ENCODE data around the gene HOXD10. TPM values are rescaled to one million over a fixed set of nuclear protein-coding genes. Genes with fewer than 3 reads are reported as not detected.

The HOXD10 gene
- total and polyA plus RNA-seq, 9 of the 15 experiments (the other 6 are each of a cell fraction or from before 2014, with no cell fraction given), result not detected

- TF ChIP-seq MNT (conservative IDR thresholded peaks at IDR 0.05), result no peak
- TF ChIP-seq ESRRA (IDR thresholded peaks at IDR 0.05; ENCODE audit: borderline replicate concordance, low read depth), result no peak
- TF ChIP-seq ZNF347 (CRISPR knock-in tag; IDR thresholded peaks at IDR 0.05; ENCODE audit: low read depth), result no peak
- TF ChIP-seq ZNF512 (tag; IDR thresholded peaks at IDR 0.05), result no peak
- peak; percentile 30; the same call in 1 of the 2 replicates for TF ChIP-seq CXXC5 (CRISPR knock-in tag; IDR thresholded peaks at IDR 0.05)
- TF ChIP-seq IRF1 (CRISPR knock-in tag; IDR thresholded peaks at IDR 0.05; ENCODE audit: borderline replicate concordance), result no peak
- TF ChIP-seq CBFB (CRISPR knock-in tag; IDR thresholded peaks at IDR 0.05), result no peak
- TF ChIP-seq TRIM25 (IDR thresholded peaks at IDR 0.05; ENCODE audit: borderline replicate concordance), result no peak
- TF ChIP-seq REST (IDR thresholded peaks at IDR 0.05; ENCODE audit: borderline replicate concordance), result 0 out of 2 replicates have a peak, but pooled peaks have one; percentile 7
- TF ChIP-seq REST (CRISPR knock-in tag; IDR thresholded peaks at IDR 0.05; ENCODE audit: low read depth), result no peak
- TF ChIP-seq ILF3 (IDR thresholded peaks at IDR 0.05; ENCODE audit: borderline replicate concordance), result no peak
- TF ChIP-seq MXD1 (CRISPR knock-in tag; IDR thresholded peaks at IDR 0.05; ENCODE audit: borderline replicate concordance, poor library complexity, severe bottlenecking), result no peak
- TF ChIP-seq RNF2 (IDR thresholded peaks at IDR 0.05), result 0 out of 2 replicates have a peak, but pooled peaks have one; percentile 63
Measured at GRCh38 chr2:176111309-176111663, 5.3 kb upstream of the HOXD10 start (continued).
